Spinal cord (tissue), 10 donors: ENCODE data around the gene NEK1. TPM values are rescaled to one million over a fixed set of nuclear protein-coding genes. Genes with fewer than 3 reads are reported as not detected.
A peak's percentile ranks its signal among the peaks of the same experiment; 100 is the strongest.

Experiments
- DNase-seq, 6 donors: peaks; one replicate each; pipeline versions ENCODE4 v3.0.0 to v3.0.0-alpha.2; 2013 to 2015; ENCODE audit warnings: low spot score in 6 of 6, low read depth in 4 of 6
- H3K27ac ChIP-seq: one replicate; pipeline ENCODE4 v1.5.1; 2013; ENCODE audit warnings: low read depth, low read length, control low read depth
- H3K27me3 ChIP-seq: one replicate; pipeline ENCODE4 v1.6.1; 2013; ENCODE audit warnings: low read length; ENCODE audit not compliant: control insufficient read depth, insufficient read depth
- H3K36me3 ChIP-seq: one replicate; pipeline ENCODE4 v1.6.1; 2013; ENCODE audit warnings: low read length; ENCODE audit not compliant: control insufficient read depth, insufficient read depth
- H3K4me1 ChIP-seq: one replicate; pipeline ENCODE4 v1.6.1; 2013; ENCODE audit warnings: low read length; ENCODE audit not compliant: control insufficient read depth, insufficient read depth
- H3K4me3 ChIP-seq: one replicate; pipeline ENCODE4 v1.5.1; 2013; ENCODE audit warnings: low read depth, low read length, control low read depth
- H3K9me3 ChIP-seq: one replicate; pipeline ENCODE4 v1.6.1; 2013; ENCODE audit warnings: low read length; ENCODE audit not compliant: control insufficient read depth, insufficient read depth
- WGBS: methylation state at CpG from one replicate; pipeline ENCODE4 v1.1.5; 2013; ENCODE audit warnings: missing lambda C conversion rate; ENCODE audit not compliant: insufficient coverage; 5-methylcytosine and 5-hydroxymethylcytosine counted together
- polyA plus RNA-seq, 2 donors: library from polyadenylated mRNA; unstranded; fragments of 120-200 nt; gene quantifications; one replicate each; pipeline ENCODE4 v1.2.1, GENCODE V29; 2013; ENCODE audit not compliant: insufficient read length in 2 of 2
- total RNA-seq, 2 donors: library from RNA; depleted of rRNA in 1 of 2; stranded (reverse); fragments of 120-200 nt in 1 of 2; fragments of >200 nt in 1 of 2; gene quantifications; one replicate each; pipeline versions ENCODE4 v1.2.3 to v1.2.4, GENCODE V29; 2013 to 2014
- donor health status: healthy.

NEK1 gene
- total and polyA plus RNA-seq, 4 donors = 24.0 to 42.6 (median 28.2) TPM

DNA sequence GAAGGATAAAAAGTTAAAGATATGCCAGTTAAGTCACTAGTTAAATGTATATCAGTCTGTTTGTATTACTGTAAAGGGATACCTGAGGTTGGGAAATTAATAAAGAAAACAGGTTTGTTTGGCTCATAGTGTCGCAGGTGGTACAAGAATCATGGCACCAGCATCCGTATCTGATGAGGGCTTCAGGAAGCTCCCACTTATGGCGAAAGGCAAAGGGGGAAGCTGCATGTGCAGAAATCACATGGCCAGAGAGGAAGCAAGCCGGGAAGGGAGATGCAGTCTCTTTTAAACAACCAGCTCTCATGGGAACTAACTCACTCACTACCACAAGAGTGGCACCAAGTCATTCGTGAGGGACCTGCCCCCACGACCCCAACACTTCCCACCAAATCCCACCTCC, 249.8 kb downstream of the NEK1 start:
- peaks cover 7% of the 10 kb centered on the region for H3K9me3 ChIP-seq
- no peak overlapping the region for H3K4me3 ChIP-seq
- DNase-seq = no peak
- H3K27ac ChIP-seq = no peak overlapping the region
- WGBS = 86% methylated on average over 5 of the region's 6 CpGs
- H3K36me3 ChIP-seq = no peaks in the 10 kb centered on the region
- no peaks in the 10 kb centered on the region for H3K4me1 ChIP-seq
- no peaks in the 10 kb centered on the region for H3K27me3 ChIP-seq

GRCh38 chr4:169361756-169362155, 250.6 kb downstream of the NEK1 start:
- H3K27ac ChIP-seq = no peak overlapping the region
- no peaks in the 10 kb centered on the region for H3K36me3 ChIP-seq
- H3K4me3 ChIP-seq = no peak overlapping the region
- no peaks in the 10 kb centered on the region for H3K27me3 ChIP-seq
- peak in 1 of 6 donors; percentile 66 for DNase-seq
- WGBS = 88% methylated on average over 1 of the region's 3 CpGs
- H3K4me1 ChIP-seq = no peaks in the 10 kb centered on the region
- peaks cover 2% of the 10 kb centered on the region for H3K9me3 ChIP-seq

DNA sequence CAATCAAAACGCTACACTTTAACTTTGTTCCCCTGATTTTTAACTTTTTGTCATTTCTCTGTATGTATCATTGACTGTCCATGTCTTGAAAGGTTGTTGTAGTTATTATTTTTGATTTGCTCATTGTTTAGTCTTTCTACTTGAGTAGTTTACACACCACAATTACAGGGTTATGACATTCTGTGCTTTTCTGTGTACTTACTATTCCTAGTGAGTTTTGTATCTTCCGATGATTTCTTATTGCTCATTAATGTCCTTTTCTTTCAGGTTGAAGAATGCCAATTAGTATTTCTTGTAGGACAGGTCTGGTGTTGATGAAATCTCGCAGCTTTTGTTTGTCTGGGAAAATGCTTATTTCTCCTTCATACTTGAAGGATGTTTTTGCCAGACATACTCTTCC, 252.4 kb downstream of the NEK1 start:
- Histone ChIP-seq H3K4me3 (no peak overlapping the region), H3K27me3 (no peaks in the 10 kb centered on the region), H3K4me1 (no peaks in the 10 kb centered on the region), H3K36me3 (no peaks in the 10 kb centered on the region), H3K27ac (no peak overlapping the region), H3K9me3 (no peaks in the 10 kb centered on the region)
- 100% methylated on average over 2 of the region's 3 CpGs for WGBS
- no peak for DNase-seq

DNA sequence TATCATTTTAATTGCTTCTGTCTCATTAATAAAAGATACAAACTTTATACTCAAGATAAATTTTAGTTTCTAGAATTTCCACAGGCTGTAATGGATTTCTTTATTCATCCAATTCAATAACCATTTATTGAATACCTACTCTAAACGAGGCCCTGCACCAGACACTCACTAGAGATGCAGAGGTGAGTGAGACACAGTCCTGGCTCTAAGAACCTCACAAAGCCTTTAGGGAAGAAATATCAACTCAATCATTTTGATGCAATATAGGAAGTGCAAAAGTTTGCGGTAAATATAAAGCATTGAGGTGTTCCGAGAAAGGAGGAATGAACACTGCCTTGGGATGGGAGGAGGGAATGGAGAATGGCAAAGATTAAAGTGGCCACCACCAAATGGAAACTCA, 260.0 kb downstream of the NEK1 start:
- H3K27me3 ChIP-seq = no peaks in the 10 kb centered on the region
- H3K36me3 ChIP-seq = no peaks in the 10 kb centered on the region
- no peaks in the 10 kb centered on the region for H3K9me3 ChIP-seq
- H3K27ac ChIP-seq = no peak overlapping the region
- WGBS = no CpG with 5 or more reads among the region's 3 CpGs
- H3K4me3 ChIP-seq = no peak overlapping the region
- DNase-seq = no peak
- no peaks in the 10 kb centered on the region for H3K4me1 ChIP-seq

DNA sequence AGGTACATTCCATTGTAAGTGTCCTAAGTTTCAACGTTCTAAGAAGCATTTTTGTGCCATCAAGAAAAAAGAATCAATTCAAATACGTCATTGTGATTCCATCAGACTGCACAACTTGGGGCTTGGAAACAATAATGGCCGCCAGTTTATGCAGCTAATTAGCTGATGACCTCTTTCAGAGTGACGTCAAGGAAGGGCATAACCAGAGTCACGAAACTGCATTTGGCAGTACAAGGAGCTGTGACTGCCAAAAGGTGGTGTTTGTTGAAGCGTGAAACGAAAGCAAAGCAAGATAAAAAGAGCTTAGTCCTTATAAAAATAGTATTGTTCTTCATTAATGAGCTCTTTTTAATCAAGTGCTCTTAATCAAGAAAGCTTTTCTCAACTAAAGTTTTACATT, 260.5 kb downstream of the NEK1 start:
- WGBS = 31% methylated on average over 5 of the region's 7 CpGs

GRCh38 chr4:169348541-169348940, 263.8 kb downstream of the NEK1 start:
- Histone ChIP-seq H3K9me3 (no peaks in the 10 kb centered on the region), H3K27ac (no peak overlapping the region)
- DNase-seq = peak in 3 of 6 donors; percentile 2 to 36 (median 13)

More for the DNA sequence above, 260.5 kb downstream of the NEK1 start:
- Histone ChIP-seq H3K4me3 (no peak overlapping the region), H3K36me3 (no peaks in the 10 kb centered on the region), H3K4me1 (no peaks in the 10 kb centered on the region), H3K27me3 (no peaks in the 10 kb centered on the region), H3K27ac (no peak overlapping the region), H3K9me3 (no peaks in the 10 kb centered on the region)
- DNase-seq = peak; percentile 19 to 79 (median 30)

GRCh38 chr4:169346840-169347239, 265.5 kb downstream of the NEK1 start:
- H3K4me1 ChIP-seq = peaks cover 3% of the 10 kb centered on the region
- H3K27ac ChIP-seq = no peak overlapping the region
- H3K4me3 ChIP-seq = no peak overlapping the region
- H3K27me3 ChIP-seq = no peaks in the 10 kb centered on the region
- DNase-seq = no peak
- H3K36me3 ChIP-seq = no peaks in the 10 kb centered on the region
- WGBS = over 99% methylated on average over 9 of the region's 14 CpGs
- H3K9me3 ChIP-seq = no peaks in the 10 kb centered on the region

More at GRCh38 chr4:169348541-169348940, 263.8 kb downstream of the NEK1 start:
- 74% methylated on average over 4 of the region's 4 CpGs for WGBS
- H3K4me3 ChIP-seq = no peak overlapping the region
- H3K36me3 ChIP-seq = no peaks in the 10 kb centered on the region
- peaks cover 3% of the 10 kb centered on the region for H3K4me1 ChIP-seq
- no peaks in the 10 kb centered on the region for H3K27me3 ChIP-seq

DNA sequence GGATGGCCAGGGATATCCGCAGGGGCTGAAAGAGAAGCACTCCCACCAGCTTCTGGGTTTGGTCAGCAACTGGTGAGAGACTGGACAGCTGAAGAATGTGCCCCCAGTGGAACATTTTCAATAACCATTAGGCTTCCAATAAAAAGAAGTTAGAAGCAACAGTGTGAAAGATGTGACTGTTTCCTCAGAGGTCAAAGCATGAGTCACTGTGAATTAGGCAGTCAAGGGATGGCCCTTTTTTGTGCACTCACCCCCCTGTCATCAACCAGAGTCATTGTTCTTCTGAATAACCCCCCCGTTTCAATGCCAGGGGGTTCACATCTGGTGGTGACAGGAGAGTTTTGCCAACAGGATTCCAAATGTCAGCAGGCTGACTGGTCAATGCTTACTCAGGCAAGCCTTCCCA, 267.1 kb downstream of the NEK1 start:
- H3K4me1 ChIP-seq = peaks cover 3% of the 10 kb centered on the region
- no peak overlapping the region for H3K4me3 ChIP-seq
- WGBS = 63% methylated on average over 1 of the region's 2 CpGs
- no peaks in the 10 kb centered on the region for H3K36me3 ChIP-seq
- no peak for DNase-seq
- no peaks in the 10 kb centered on the region for H3K27me3 ChIP-seq
- no peaks in the 10 kb centered on the region for H3K9me3 ChIP-seq
- no peak overlapping the region for H3K27ac ChIP-seq

Other genes with a start within 250 kb of the NEK1 start
- 100 to 1,000 TPM in 1 of 2 donors, 10 to 100 TPM in 1; 66.6 to 147 TPM for gene CLCN3, start 8.0 kb upstream of the NEK1 start, total RNA-seq
- 100 to 1,000 TPM in 1 of 2 donors, 10 to 100 TPM in 1; 90.7 to 118 TPM for gene CLCN3, start 8.0 kb upstream of the NEK1 start, polyA plus RNA-seq
- gene HPF1, start 145.4 kb upstream of the NEK1 start, total RNA-seq = 10 to 100 TPM; 31.4 to 38.6 TPM
- gene HPF1, start 145.4 kb upstream of the NEK1 start, polyA plus RNA-seq = 10 to 100 TPM; 51.6 to 60.5 TPM